GM23338 (cell line): ENCODE results near the gene ARHGAP10. TPM values are rescaled to one million over a fixed set of nuclear protein-coding genes. Genes with fewer than 3 reads are reported as not detected.

ENCODE experiments used
- ATAC-seq: fragments of 200-7000 bp; cut with Tn5 transposase; 3 replicates; pipeline ENCODE4 v1.9.1; 2020
- DNase-seq: peaks from one replicate; pipeline ENCODE4 v3.0.0-alpha.2; 2015; ENCODE audit warnings: low spot score
- H2AFZ ChIP-seq: fragments of 200-600 bp; sonication (generic); 2 replicates; pipeline ENCODE4 v1.8.0; 2016; ENCODE audit warnings: antibody characterized with exemption, mild to moderate bottlenecking, moderate library complexity
- H3F3A ChIP-seq: fragments of 200-600 bp; sonication (generic); replicated peaks from 2 replicates; pipeline ENCODE4 v1.8.0; 2017; ENCODE audit warnings: antibody characterized with exemption, mixed run types, low read depth
- H3K27ac ChIP-seq: fragments of 200-600 bp; sonication (generic); 2 replicates; pipeline ENCODE4 v1.6.1; 2016; ENCODE audit warnings: low read depth
- H3K27me3 ChIP-seq: fragments of 200-600 bp; sonication (generic); 2 replicates; pipeline ENCODE4 v1.8.0; 2016; ENCODE audit warnings: mild to moderate bottlenecking, mixed run types, moderate library complexity; ENCODE audit not compliant: insufficient read depth
- H3K36me3 ChIP-seq: fragments of 200-600 bp; sonication (generic); 2 replicates; pipeline ENCODE4 v1.8.0; 2016; ENCODE audit warnings: mild to moderate bottlenecking; ENCODE audit not compliant: insufficient read depth
- H3K4me1 ChIP-seq: fragments of 200-600 bp; sonication (generic); 2 replicates; pipeline ENCODE4 v1.8.0; 2016; ENCODE audit warnings: mild to moderate bottlenecking, moderate library complexity; ENCODE audit not compliant: insufficient read depth
- H3K4me2 ChIP-seq: fragments of 200-600 bp; sonication (generic); 2 replicates; pipeline ENCODE4 v1.7.1; 2017; ENCODE audit warnings: mixed run types
- H3K4me3 ChIP-seq: fragments of 200-600 bp; sonication (generic); 2 replicates; pipeline ENCODE4 v1.6.1; 2016; ENCODE audit warnings: mixed run types
- H3K79me2 ChIP-seq: fragments of 200-600 bp; sonication (generic); replicated peaks from 2 replicates; pipeline ENCODE4 v1.8.0; 2017; ENCODE audit warnings: mild to moderate bottlenecking; ENCODE audit not compliant: insufficient read depth
- H3K9me2 ChIP-seq: fragments of 200-600 bp; sonication (generic); 2 replicates; pipeline ENCODE4 v1.8.0; 2017; ENCODE audit not compliant: insufficient read depth
- H4K20me1 ChIP-seq: fragments of 200-600 bp; sonication (generic); replicated peaks from 2 replicates; pipeline ENCODE4 v1.8.0; 2017; ENCODE audit warnings: mild to moderate bottlenecking; ENCODE audit not compliant: insufficient read depth
- H3K27ac Mint-ChIP-seq: 2 replicates; pipeline ENCODE4 v1.8.0; 2020; ENCODE audit warnings: inconsistent platforms, mild to moderate bottlenecking, moderate library complexity, mixed read lengths
- H3K27me3 Mint-ChIP-seq: 3 replicates; pipeline ENCODE4 v1.8.0; 2022; ENCODE audit warnings: low read depth, mild to moderate bottlenecking, moderate library complexity, mixed read lengths, inconsistent platforms; ENCODE audit not compliant: insufficient read depth, poor library complexity
- H3K36me3 Mint-ChIP-seq: 3 replicates; pipeline ENCODE4 v1.8.0; 2021; ENCODE audit warnings: low read depth, mild to moderate bottlenecking, inconsistent platforms, moderate library complexity, mixed read lengths
- H3K4me1 Mint-ChIP-seq: 3 replicates; pipeline ENCODE4 v1.8.0; 2020; ENCODE audit warnings: mild to moderate bottlenecking, inconsistent platforms, mixed read lengths
- H3K4me3 Mint-ChIP-seq: 3 replicates; pipeline ENCODE4 v1.8.0; 2021; ENCODE audit warnings: moderate library complexity, mild to moderate bottlenecking, inconsistent platforms, mixed read lengths
- H3K9me3 Mint-ChIP-seq: 3 replicates; pipeline ENCODE4 v1.8.0; 2020; ENCODE audit warnings: moderate library complexity, mild to moderate bottlenecking, inconsistent platforms, mixed read lengths
- CTCF ChIP-seq, 2 experiments: fragments of 200-600 bp in 1 of 2; sonication (generic) in 1 of 2; conservative IDR thresholded peaks; 2 replicates each; pipeline versions ENCODE4 v1.5.1 to v1.6.1; 2016 to 2017; ENCODE audit warnings: antibody characterized with exemption in 2 of 2, low read depth in 2 of 2, mild to moderate bottlenecking in 2 of 2, moderate library complexity in 1 of 2
- EZH2 ChIP-seq: fragments of 200-600 bp; sonication (generic); IDR thresholded peaks from one replicate; pipeline ENCODE4 v1.8.0; 2017; ENCODE audit warnings: antibody characterized with exemption, mild to moderate bottlenecking, low read depth; ENCODE audit not compliant: unreplicated experiment
- EZH2phosphoT487 ChIP-seq: fragments of 200-600 bp; sonication (generic); IDR thresholded peaks from one replicate; pipeline ENCODE4 v1.8.1; 2018; ENCODE audit warnings: antibody characterized with exemption; ENCODE audit not compliant: unreplicated experiment
- JUNB ChIP-seq: IDR thresholded peaks from one replicate; pipeline ENCODE4 v1.6.1; 2016; ENCODE audit warnings: antibody characterized with exemption; ENCODE audit not compliant: unreplicated experiment
- POLR2AphosphoS5 ChIP-seq: IDR thresholded peaks from 2 replicates; pipeline ENCODE4 v1.6.1; 2016; ENCODE audit warnings: antibody characterized with exemption, low read depth
- STAT1 ChIP-seq: IDR thresholded peaks from one replicate; pipeline ENCODE4 v1.6.1; 2016; ENCODE audit warnings: antibody characterized with exemption; ENCODE audit not compliant: unreplicated experiment
- ZNF114 ChIP-seq: fragments of 250-450 bp; sonication (Bioruptor Pico); IDR thresholded peaks from 2 replicates; pipeline ENCODE4 v1.5.0; 2020; ENCODE audit warnings: mild to moderate bottlenecking, moderate library complexity
- ZNF331 ChIP-seq: fragments of 250-450 bp; sonication (Bioruptor Pico); IDR thresholded peaks from 2 replicates; pipeline ENCODE4 v1.5.0; 2020; ENCODE audit warnings: low read depth, mild to moderate bottlenecking, moderate library complexity
- polyA plus RNA-seq: library from polyadenylated mRNA; unstranded; fragments of >200 nt; fragmentation: Nextera tagmentation; extraction: Ambion mirVana; gene quantifications from 2 replicates; pipeline ENCODE4 v1.2.1, GENCODE V29; 2016
- total RNA-seq: library from RNA; depleted of rRNA; stranded (reverse); fragments of >200 nt; shearing (Covaris generic); gene quantifications from 2 replicates; pipeline ENCODE4 v1.2.3, GENCODE V29; 2014
- TF ChIP-seq, protein P1 (sequence below): IDR thresholded peaks from 2 replicates; pipeline ENCODE4 v1.6.1; 2016; ENCODE audit warnings: antibody characterized with exemption
- TF ChIP-seq, protein P2 (sequence below): IDR thresholded peaks from one replicate; pipeline ENCODE4 v1.6.1; 2018; ENCODE audit warnings: antibody characterized with exemption; ENCODE audit not compliant: unreplicated experiment

ARHGAP10 gene
- total and polyA plus RNA-seq, 2 experiments from 2014 or later = 5.1 to 6.3 TPM

GRCh38 chr4:147813109-147813773, 81.4 kb downstream of the ARHGAP10 start (continued):
- no peak for TF ChIP-seq EZH2
- TF ChIP-seq, protein P1, sequence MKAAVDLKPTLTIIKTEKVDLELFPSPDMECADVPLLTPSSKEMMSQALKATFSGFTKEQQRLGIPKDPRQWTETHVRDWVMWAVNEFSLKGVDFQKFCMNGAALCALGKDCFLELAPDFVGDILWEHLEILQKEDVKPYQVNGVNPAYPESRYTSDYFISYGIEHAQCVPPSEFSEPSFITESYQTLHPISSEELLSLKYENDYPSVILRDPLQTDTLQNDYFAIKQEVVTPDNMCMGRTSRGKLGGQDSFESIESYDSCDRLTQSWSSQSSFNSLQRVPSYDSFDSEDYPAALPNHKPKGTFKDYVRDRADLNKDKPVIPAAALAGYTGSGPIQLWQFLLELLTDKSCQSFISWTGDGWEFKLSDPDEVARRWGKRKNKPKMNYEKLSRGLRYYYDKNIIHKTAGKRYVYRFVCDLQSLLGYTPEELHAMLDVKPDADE = no peak
- TF ChIP-seq ZNF114 (CRISPR knock-in tag) = no peak
- no peak for TF ChIP-seq EZH2phosphoT487
- TF ChIP-seq CTCF (conservative IDR thresholded peaks at IDR 0.05; ENCODE audit: low read depth in 2 of 2) = no peak
- no peak for TF ChIP-seq STAT1
- no peak for TF ChIP-seq ZNF331 (CRISPR knock-in tag)

- no peak overlapping the region for H3K4me3 Mint-ChIP-seq
- TF ChIP-seq, protein P2, sequence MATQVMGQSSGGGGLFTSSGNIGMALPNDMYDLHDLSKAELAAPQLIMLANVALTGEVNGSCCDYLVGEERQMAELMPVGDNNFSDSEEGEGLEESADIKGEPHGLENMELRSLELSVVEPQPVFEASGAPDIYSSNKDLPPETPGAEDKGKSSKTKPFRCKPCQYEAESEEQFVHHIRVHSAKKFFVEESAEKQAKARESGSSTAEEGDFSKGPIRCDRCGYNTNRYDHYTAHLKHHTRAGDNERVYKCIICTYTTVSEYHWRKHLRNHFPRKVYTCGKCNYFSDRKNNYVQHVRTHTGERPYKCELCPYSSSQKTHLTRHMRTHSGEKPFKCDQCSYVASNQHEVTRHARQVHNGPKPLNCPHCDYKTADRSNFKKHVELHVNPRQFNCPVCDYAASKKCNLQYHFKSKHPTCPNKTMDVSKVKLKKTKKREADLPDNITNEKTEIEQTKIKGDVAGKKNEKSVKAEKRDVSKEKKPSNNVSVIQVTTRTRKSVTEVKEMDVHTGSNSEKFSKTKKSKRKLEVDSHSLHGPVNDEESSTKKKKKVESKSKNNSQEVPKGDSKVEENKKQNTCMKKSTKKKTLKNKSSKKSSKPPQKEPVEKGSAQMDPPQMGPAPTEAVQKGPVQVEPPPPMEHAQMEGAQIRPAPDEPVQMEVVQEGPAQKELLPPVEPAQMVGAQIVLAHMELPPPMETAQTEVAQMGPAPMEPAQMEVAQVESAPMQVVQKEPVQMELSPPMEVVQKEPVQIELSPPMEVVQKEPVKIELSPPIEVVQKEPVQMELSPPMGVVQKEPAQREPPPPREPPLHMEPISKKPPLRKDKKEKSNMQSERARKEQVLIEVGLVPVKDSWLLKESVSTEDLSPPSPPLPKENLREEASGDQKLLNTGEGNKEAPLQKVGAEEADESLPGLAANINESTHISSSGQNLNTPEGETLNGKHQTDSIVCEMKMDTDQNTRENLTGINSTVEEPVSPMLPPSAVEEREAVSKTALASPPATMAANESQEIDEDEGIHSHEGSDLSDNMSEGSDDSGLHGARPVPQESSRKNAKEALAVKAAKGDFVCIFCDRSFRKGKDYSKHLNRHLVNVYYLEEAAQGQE = no peak
- no peak for TF ChIP-seq JUNB
- TF ChIP-seq CTCF (conservative IDR thresholded peaks at IDR 0.05; ENCODE audit: low read depth in 2 of 2) = no peak
- no peak for TF ChIP-seq EZH2phosphoT487
- TF ChIP-seq POLR2AphosphoS5 = no peak
- TF ChIP-seq ZNF331 (CRISPR knock-in tag) = no peak
- ATAC-seq = no peak
These were observed 82.1 kb downstream of the ARHGAP10 start for GRCh38 chr4:147813973-147814372.

More at GRCh38 chr4:147813973-147814372, 82.1 kb downstream of the ARHGAP10 start:
- H4K20me1 ChIP-seq = no peaks in the 10 kb centered on the region
- Mint-ChIP-seq H3K9me3 (no peaks in the 10 kb centered on the region), H3K27me3 (no peaks in the 10 kb centered on the region), H3K4me1 (peaks cover 8% of the 10 kb centered on the region; the same call in 2 of the 3 replicates), H3K27ac (no peak overlapping the region), H3K36me3 (no peaks in the 10 kb centered on the region)
- H3K4me3 ChIP-seq = no peak overlapping the region
- H3F3A ChIP-seq = no peaks in the 10 kb centered on the region
- H3K79me2 ChIP-seq = no peaks in the 10 kb centered on the region
- no peak for DNase-seq
- H3K4me2 ChIP-seq = no peak overlapping the region
- no peaks in the 10 kb centered on the region for H3K36me3 ChIP-seq
- H3K27me3 ChIP-seq = no peaks in the 10 kb centered on the region
- no peak overlapping the region for H3K27ac ChIP-seq
- no peak overlapping the region for H2AFZ ChIP-seq
- no peaks in the 10 kb centered on the region for H3K4me1 ChIP-seq
- no peaks in the 10 kb centered on the region for H3K9me2 ChIP-seq
